SH-SY5Y (cell line): Measurements from ENCODE around the gene MUC4.

Experiments used
- GATA2 ChIP-seq: IDR thresholded peaks from 2 replicates; pipeline ENCODE4 v1.6.1; 2011; ENCODE audit warnings: mild to moderate bottlenecking, low read depth, low read length
- GATA3 ChIP-seq: IDR thresholded peaks from 2 replicates; pipeline ENCODE4 v1.6.1; 2011; ENCODE audit warnings: low read depth, mild to moderate bottlenecking, low read length, moderate library complexity

- TF ChIP-seq GATA3 (no peak), GATA2 (no peak)
Observed at GRCh38 chr3:195766671-195767070, 45.1 kb downstream of the MUC4 start.
